T47D (cell line): ENCODE data around the gene DNAAF8.

ENCODE experiments used
- DNase-seq, 2 experiments: peaks; one replicate each; pipeline versions ENCODE4 v3.0.0 to v3.0.0-alpha.2; 2011 to 2012; ENCODE audit warnings: low read depth in 1 of 2, low spot score in 1 of 2
- JUND ChIP-seq: IDR thresholded peaks from 2 replicates; pipeline ENCODE4 v1.6.1; 2012; ENCODE audit warnings: low read depth
- in situ Hi-C: cut with HindIII; loops from 2 replicates; pipeline ENCODE4 v1.10.0; 2016; ENCODE audit warnings: low sequenced_read_pairs, low pct_unique_long_range_greater_than_20kb

Gene DNAAF8

GRCh38 chr16:4743226-4743878 is 9.0 kb downstream of the DNAAF8 start:
- DNase-seq: no peak
- no peak for TF ChIP-seq JUND
- in situ Hi-C loops: no loop called here

GRCh38 chr16:4744555-4745273 is 10.4 kb downstream of the DNAAF8 start:
- in situ Hi-C loops: no loop called here
- TF ChIP-seq JUND: no peak
- no peak for DNase-seq

GRCh38 chr16:4745274-4745569 is 10.9 kb downstream of the DNAAF8 start:
- in situ Hi-C loops: no loop called here
- DNase-seq: no peak
- no peak for TF ChIP-seq JUND

- TF ChIP-seq JUND: no peak
- in situ Hi-C loops: no loop called here
- DNase-seq: no peak
Observed at GRCh38 chr16:4746215-4746614, 11.9 kb downstream of the DNAAF8 start.

- no peak for DNase-seq
Observed at GRCh38 chr16:4746991-4747574, 12.7 kb downstream of the DNAAF8 start.

GRCh38 chr16:4747906-4748681 is 13.8 kb downstream of the DNAAF8 start:
- in situ Hi-C loops: no loop called here
- no peak for TF ChIP-seq JUND
- no peak for DNase-seq

More at GRCh38 chr16:4746991-4747574, 12.7 kb downstream of the DNAAF8 start:
- in situ Hi-C loops: no loop called here
- no peak for TF ChIP-seq JUND

GRCh38 chr16:4748682-4749411 is 14.5 kb downstream of the DNAAF8 start:
- no peak for DNase-seq
- TF ChIP-seq JUND: no peak
- in situ Hi-C loops: no loop called here

GRCh38 chr16:4749700-4750257 is 15.4 kb downstream of the DNAAF8 start:
- no peak for DNase-seq
- no peak for TF ChIP-seq JUND
- in situ Hi-C loops: no loop called here

GRCh38 chr16:4750896-4751295 is 16.6 kb downstream of the DNAAF8 start:
- in situ Hi-C loops: no loop called here
- TF ChIP-seq JUND: no peak
- no peak for DNase-seq

GRCh38 chr16:4752351-4753100 is 18.2 kb downstream of the DNAAF8 start:
- TF ChIP-seq JUND: no peak
- no peak for DNase-seq
- in situ Hi-C loops: no loop called here

- TF ChIP-seq JUND: no peak
- DNase-seq: no peak
- in situ Hi-C loops: no loop called here
Observed at GRCh38 chr16:4753227-4753626, 18.9 kb downstream of the DNAAF8 start.
